ENCODE measurements around the gene SLC1A3.
A peak's percentile ranks its signal among the peaks of the same experiment; 100 is the strongest.

Gene SLC1A3

DNA sequence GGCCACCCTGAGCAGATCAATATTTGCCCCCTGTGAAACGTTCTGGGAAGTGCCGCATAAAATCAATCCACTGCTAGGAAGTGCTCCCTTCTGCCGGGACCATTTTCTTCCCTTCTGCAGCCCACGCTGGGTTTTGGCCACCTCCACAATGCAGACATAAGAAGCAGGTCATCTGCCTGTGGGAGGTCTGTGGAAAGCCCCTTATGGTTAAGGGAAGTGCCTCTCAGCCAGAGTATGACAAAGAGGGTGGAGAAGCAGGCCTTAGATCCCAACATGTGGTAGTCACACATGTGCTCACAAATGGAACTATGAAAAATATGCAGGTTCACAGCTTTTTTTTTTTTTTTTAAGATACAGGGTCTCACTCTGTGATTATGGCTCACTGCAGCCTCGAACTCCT lies 82.8 kb downstream of the SLC1A3 start:
- no peaks in the 10 kb centered on the region for H3K9me3 ChIP-seq (ENCODE audit: control extremely low read depth in 1 of 5, control insufficient read depth in 4 of 5, insufficient read depth in 2 of 5, low read depth in 1 of 5, low read length in 4 of 5)
- ChIA-PET CTCF (interaction anchor here (0.9 to 12.3 kb wide), 10 partner anchors 8 to 274 kb away, joined by 3 to 255 read pairs (median 6); no protein-coding TSS in a partner anchor), POLR2A (interaction anchor here (0.6 to 1.1 kb wide), 2 partner anchors 19 to 269 kb away, joined by 4 read pairs; no protein-coding TSS in a partner anchor)
- 93% methylated on average over 3 of the region's 5 CpGs for WGBS (ENCODE audit: insufficient coverage)
- peaks cover 0 to 46% (median 31%) of the 10 kb centered on the region in 4 experiments for H3K4me1 ChIP-seq (ENCODE audit: control extremely low read depth in 1 of 4, control insufficient read depth in 4 of 4, insufficient read depth in 4 of 4, low read length in 3 of 4)
- no peak overlapping the region for H3K27ac ChIP-seq (ENCODE audit: insufficient read depth in 1 of 2, low read depth in 1 of 2, low read length in 2 of 2, poor library complexity in 1 of 2, severe bottlenecking in 2 of 2)
- H3K4me3 ChIP-seq (ENCODE audit: control insufficient read depth in 1 of 7, extremely low read depth in 1 of 7, insufficient read depth in 4 of 7, low read depth in 2 of 7, low read length in 6 of 7): peak overlapping the region in 1 of 7 experiments; percentile 80
- no peaks in the 10 kb centered on the region for H3K27me3 ChIP-seq (replicated peaks in 2 of 5; ENCODE audit: control insufficient read depth in 4 of 5, insufficient read depth in 5 of 5, low read length in 4 of 5)
- peak; percentile 56 to 90 (median 90) for DNase-seq
- no peaks in the 10 kb centered on the region for H3K36me3 ChIP-seq (ENCODE audit: control insufficient read depth in 4 of 4, insufficient read depth in 4 of 4, low read length in 3 of 4)

DNA sequence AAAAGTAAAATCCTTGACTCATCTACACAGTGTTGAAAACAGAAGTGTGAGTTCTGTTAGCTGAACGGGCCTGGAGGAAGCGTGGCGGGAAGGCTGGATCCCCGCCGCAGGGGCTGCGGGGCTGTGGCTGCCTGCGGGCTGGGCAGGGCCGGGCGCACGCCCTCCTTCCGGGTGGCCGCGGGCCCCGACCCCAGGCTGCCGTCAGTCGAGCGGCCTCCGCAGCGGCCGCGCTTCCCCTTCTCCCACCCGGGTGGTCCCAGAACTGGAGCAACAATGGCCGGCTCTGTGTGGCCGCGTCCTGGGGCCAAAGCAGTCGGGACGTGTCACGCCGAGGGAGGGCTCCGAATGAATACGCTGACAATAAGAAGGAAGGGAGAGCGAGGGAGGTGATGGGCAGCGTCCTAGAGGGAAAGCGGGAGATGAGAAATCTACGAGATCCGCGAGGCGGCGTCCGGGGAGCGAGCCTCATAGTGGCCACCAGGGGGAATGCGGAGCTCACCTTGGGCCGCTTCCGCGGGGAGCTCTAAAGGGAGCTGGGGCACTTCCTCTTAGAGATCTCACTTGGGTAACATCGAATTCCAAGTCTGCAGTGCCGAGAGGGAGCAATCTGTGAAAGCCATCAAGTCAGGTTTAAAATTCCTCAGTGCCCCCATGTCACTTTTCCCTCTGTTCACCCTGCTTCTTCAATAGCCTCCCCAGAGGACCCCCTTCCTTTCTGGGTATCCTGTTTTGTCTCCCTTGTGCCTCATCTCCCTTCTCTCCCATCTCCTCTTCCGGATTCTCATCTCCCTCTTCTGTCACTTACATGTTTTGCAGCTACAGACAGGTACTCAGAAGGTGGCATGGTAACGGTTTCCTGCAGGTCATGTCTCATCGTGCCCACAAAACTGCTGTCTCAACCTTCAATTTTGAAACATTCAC lies 83.9 kb downstream of the SLC1A3 start:
- peak overlapping the region; percentile 34 to 82 (median 68) for H3K4me3 ChIP-seq (ENCODE audit: control insufficient read depth in 1 of 7, extremely low read depth in 1 of 7, insufficient read depth in 4 of 7, low read depth in 2 of 7, low read length in 6 of 7)
- H3K27me3 ChIP-seq (replicated peaks in 2 of 5; ENCODE audit: control insufficient read depth in 4 of 5, insufficient read depth in 5 of 5, low read length in 4 of 5): no peaks in the 10 kb centered on the region
- WGBS (ENCODE audit: insufficient coverage): under 1% methylated on average over 40 of the region's 50 CpGs
- POLR2A ChIA-PET: interaction anchor here (1.0 to 1.1 kb wide), 2 partner anchors 183 to 271 kb away, joined by 3 to 4 read pairs; no protein-coding TSS in a partner anchor
- peak; percentile 82 to 83 (median 83) for DNase-seq
- H3K9me3 ChIP-seq (ENCODE audit: control extremely low read depth in 1 of 5, control insufficient read depth in 4 of 5, insufficient read depth in 2 of 5, low read depth in 1 of 5, low read length in 4 of 5): no peaks in the 10 kb centered on the region
- CTCF ChIA-PET: interaction anchor here (0.7 to 12.3 kb wide), 23 partner anchors 10 to 427 kb away, joined by 3 to 255 read pairs (median 4); no protein-coding TSS in a partner anchor
- peak overlapping the region in 1 of 2 experiments; percentile 69 for H3K27ac ChIP-seq (ENCODE audit: insufficient read depth in 1 of 2, low read depth in 1 of 2, low read length in 2 of 2, poor library complexity in 1 of 2, severe bottlenecking in 2 of 2)
- H3K4me1 ChIP-seq (ENCODE audit: control extremely low read depth in 1 of 4, control insufficient read depth in 4 of 4, insufficient read depth in 4 of 4, low read length in 3 of 4): peaks cover 0 to 41% (median 31%) of the 10 kb centered on the region in 4 experiments
- H3K36me3 ChIP-seq (ENCODE audit: control insufficient read depth in 4 of 4, insufficient read depth in 4 of 4, low read length in 3 of 4): no peaks in the 10 kb centered on the region

DNA sequence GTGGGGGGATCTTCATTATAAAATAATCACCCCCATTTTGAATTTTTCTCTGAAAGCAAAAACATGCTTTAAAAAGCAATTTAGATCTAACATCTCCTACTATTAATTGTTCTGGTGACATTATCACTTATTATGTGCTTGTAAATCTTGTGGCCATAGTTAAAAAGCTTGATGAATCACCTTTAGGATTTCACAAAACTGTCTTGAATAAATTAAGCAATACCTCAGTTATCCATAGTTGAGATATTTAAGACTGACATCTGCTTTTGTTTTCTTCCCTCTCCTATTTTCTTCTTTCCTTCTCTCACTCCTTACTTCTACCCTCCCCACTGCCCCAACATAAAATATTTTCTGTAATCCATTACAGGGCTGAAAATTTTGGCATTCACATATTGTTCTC lies 84.8 kb downstream of the SLC1A3 start:
- CTCF ChIA-PET: interaction anchor here (0.9 to 12.3 kb wide), 20 partner anchors 9 to 447 kb away, joined by 3 to 255 read pairs (median 4); partner anchors contain the start of gene SLC1A3
- no peak for DNase-seq
- no peak overlapping the region for H3K27ac ChIP-seq (ENCODE audit: insufficient read depth in 1 of 2, low read depth in 1 of 2, low read length in 2 of 2, poor library complexity in 1 of 2, severe bottlenecking in 2 of 2)
- no peaks in the 10 kb centered on the region for H3K36me3 ChIP-seq (ENCODE audit: control insufficient read depth in 4 of 4, insufficient read depth in 4 of 4, low read length in 3 of 4)
- no peaks in the 10 kb centered on the region for H3K9me3 ChIP-seq (ENCODE audit: control extremely low read depth in 1 of 5, control insufficient read depth in 4 of 5, insufficient read depth in 2 of 5, low read depth in 1 of 5, low read length in 4 of 5)
- H3K4me3 ChIP-seq (ENCODE audit: control insufficient read depth in 1 of 7, extremely low read depth in 1 of 7, insufficient read depth in 4 of 7, low read depth in 2 of 7, low read length in 6 of 7): no peak overlapping the region
- H3K4me1 ChIP-seq (ENCODE audit: control extremely low read depth in 1 of 4, control insufficient read depth in 4 of 4, insufficient read depth in 4 of 4, low read length in 3 of 4): peaks cover 0 to 39% (median 31%) of the 10 kb centered on the region in 4 experiments
- POLR2A ChIA-PET: no interaction called here
- no peaks in the 10 kb centered on the region for H3K27me3 ChIP-seq (replicated peaks in 2 of 5; ENCODE audit: control insufficient read depth in 4 of 5, insufficient read depth in 5 of 5, low read length in 4 of 5)

DNA sequence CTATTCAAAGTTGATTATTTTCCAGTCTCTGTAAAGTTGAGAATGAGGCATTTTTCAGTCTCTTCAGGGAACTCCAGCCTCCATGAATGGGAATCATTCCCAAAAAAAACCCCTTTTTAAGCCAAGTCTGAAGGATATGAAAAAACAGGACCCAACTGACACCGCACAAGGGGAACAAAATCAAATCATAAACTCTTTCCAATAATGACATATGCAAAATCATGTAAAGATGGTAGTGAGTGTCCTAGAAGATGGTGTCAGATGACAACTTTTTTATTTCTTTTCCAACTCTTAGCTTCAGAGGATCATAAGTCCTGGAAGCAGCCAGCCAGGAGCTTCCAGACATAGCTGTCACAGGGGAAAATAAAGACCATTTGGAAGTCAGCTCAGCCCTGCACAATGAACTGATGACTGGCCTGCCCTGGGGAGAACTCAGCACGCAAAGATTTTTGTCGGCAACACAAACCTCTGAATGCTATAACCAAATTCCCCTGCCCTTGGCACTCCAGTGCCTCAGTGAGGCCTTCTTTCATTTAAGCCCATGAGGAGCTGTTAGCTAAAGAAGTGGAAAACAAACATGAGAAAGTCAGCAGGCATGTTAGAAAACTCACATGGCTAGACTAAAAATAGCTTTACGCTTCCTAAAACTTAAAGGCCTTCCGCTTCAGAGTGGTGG lies 85.4 kb downstream of the SLC1A3 start:
- 19% methylated on average over 4 of the region's 5 CpGs for WGBS (ENCODE audit: insufficient coverage)
- H3K36me3 ChIP-seq (ENCODE audit: control insufficient read depth in 4 of 4, insufficient read depth in 4 of 4, low read length in 3 of 4): no peaks in the 10 kb centered on the region
- H3K9me3 ChIP-seq (ENCODE audit: control extremely low read depth in 1 of 5, control insufficient read depth in 4 of 5, insufficient read depth in 2 of 5, low read depth in 1 of 5, low read length in 4 of 5): no peaks in the 10 kb centered on the region
- no peaks in the 10 kb centered on the region for H3K27me3 ChIP-seq (replicated peaks in 2 of 5; ENCODE audit: control insufficient read depth in 4 of 5, insufficient read depth in 5 of 5, low read length in 4 of 5)
- POLR2A ChIA-PET: no interaction called here
- no peak overlapping the region for H3K27ac ChIP-seq (ENCODE audit: insufficient read depth in 1 of 2, low read depth in 1 of 2, low read length in 2 of 2, poor library complexity in 1 of 2, severe bottlenecking in 2 of 2)
- CTCF ChIA-PET: interaction anchor here (1.1 to 12.3 kb wide), 19 partner anchors 9 to 449 kb away, joined by 3 to 255 read pairs (median 5); partner anchors contain the start of genes NADK2 and SLC1A3
- peaks cover 0 to 39% (median 31%) of the 10 kb centered on the region in 4 experiments for H3K4me1 ChIP-seq (ENCODE audit: control extremely low read depth in 1 of 4, control insufficient read depth in 4 of 4, insufficient read depth in 4 of 4, low read length in 3 of 4)
- no peak for DNase-seq
- H3K4me3 ChIP-seq (ENCODE audit: control insufficient read depth in 1 of 7, extremely low read depth in 1 of 7, insufficient read depth in 4 of 7, low read depth in 2 of 7, low read length in 6 of 7): peak overlapping the region in 1 of 7 experiments; percentile 4

DNA sequence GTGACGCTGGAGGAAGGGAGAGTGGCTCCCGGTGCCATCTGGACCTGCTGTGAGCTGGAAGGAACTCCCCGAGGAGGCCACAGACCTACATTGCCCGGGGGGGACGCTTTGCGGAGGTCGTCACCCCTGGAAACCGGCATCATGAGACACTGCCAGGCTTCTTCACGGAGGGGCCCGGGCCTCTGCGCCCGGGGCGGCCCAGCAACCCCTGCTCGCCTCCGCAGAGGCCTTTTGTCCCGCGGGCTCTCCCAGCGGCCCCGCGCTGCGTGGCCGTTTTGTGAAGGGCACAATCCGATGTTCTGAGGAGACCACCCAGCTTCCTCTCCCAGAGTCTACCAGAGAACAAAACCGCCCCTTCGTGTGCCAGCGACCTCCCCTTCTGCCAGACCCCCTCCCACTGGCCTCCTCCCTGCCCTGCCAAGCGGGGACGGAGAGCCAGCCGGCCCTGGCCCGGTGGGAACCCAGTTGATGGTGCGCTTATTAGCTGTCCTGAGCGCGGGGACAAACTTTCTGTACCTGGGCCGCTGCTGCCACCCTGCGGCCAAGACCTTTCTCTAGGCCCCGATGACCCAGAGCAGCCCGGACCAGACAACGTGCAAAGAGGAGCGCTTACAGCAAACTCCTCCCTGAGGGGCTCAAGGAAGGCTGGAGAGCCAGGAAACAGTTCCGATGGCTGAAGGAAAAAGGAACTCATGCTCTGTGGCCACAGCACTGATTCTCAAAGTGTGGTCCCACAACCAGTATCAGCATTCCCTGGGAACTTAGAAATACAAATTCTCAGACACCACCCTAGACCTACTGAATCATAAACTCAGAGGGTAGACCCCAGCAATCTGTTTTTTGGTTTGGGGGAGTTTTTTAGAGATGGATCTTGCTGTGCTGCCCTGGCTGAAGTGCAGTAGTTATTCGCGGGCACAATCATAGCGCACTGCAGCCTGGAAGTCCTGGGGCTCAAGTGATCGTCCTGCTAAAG lies 86.7 kb downstream of the SLC1A3 start:
- H3K27ac ChIP-seq (ENCODE audit: insufficient read depth in 1 of 2, low read depth in 1 of 2, low read length in 2 of 2, poor library complexity in 1 of 2, severe bottlenecking in 2 of 2): no peak overlapping the region
- DNase-seq: peak; percentile 75 to 77 (median 75)
- 13% methylated on average over 35 of the region's 44 CpGs for WGBS (ENCODE audit: insufficient coverage)
- ChIA-PET POLR2A (interaction anchor here (0.6 kb wide), 1 partner anchor 274 kb away, joined by 3 read pairs; no protein-coding TSS in a partner anchor), CTCF (interaction anchor here (0.9 to 12.3 kb wide), 23 partner anchors 8 to 515 kb away, joined by 3 to 255 read pairs (median 4); partner anchors contain the start of gene NADK2)
- H3K4me1 ChIP-seq (ENCODE audit: control extremely low read depth in 1 of 4, control insufficient read depth in 4 of 4, insufficient read depth in 4 of 4, low read length in 3 of 4): peaks cover 0 to 39% (median 31%) of the 10 kb centered on the region in 4 experiments
- H3K27me3 ChIP-seq (replicated peaks in 2 of 5; ENCODE audit: control insufficient read depth in 4 of 5, insufficient read depth in 5 of 5, low read length in 4 of 5): no peaks in the 10 kb centered on the region
- no peaks in the 10 kb centered on the region for H3K9me3 ChIP-seq (ENCODE audit: control extremely low read depth in 1 of 5, control insufficient read depth in 4 of 5, insufficient read depth in 2 of 5, low read depth in 1 of 5, low read length in 4 of 5)
- no peaks in the 10 kb centered on the region for H3K36me3 ChIP-seq (ENCODE audit: control insufficient read depth in 4 of 4, insufficient read depth in 4 of 4, low read length in 3 of 4)
- H3K4me3 ChIP-seq (ENCODE audit: control insufficient read depth in 1 of 7, extremely low read depth in 1 of 7, insufficient read depth in 4 of 7, low read depth in 2 of 7, low read length in 6 of 7): peak overlapping the region in 6 of 7 experiments; percentile 36 to 76 (median 48)

DNA sequence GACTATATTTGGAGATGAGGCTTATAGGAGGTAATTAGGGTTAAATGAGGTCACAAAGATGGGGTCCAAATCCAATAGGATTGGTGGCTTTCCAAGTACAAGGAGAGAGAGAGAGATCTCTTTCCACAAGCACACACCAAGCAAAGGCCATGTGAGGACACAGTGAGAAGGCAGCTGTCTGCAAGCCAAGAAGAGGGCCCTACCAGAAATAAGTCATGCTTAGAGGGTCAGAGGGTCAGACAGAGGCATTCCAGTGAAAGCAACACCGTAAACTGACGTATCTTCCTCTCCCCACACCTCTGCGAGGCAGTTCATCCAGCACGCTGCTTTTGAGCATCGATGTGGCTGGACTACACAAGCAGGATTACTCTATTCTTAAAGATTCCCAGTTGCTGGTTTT lies 87.9 kb downstream of the SLC1A3 start:
- H3K4me1 ChIP-seq (ENCODE audit: control extremely low read depth in 1 of 4, control insufficient read depth in 4 of 4, insufficient read depth in 4 of 4, low read length in 3 of 4): peaks cover 0 to 31% (median 28%) of the 10 kb centered on the region in 4 experiments
- no peak overlapping the region for H3K4me3 ChIP-seq (ENCODE audit: control insufficient read depth in 1 of 7, extremely low read depth in 1 of 7, insufficient read depth in 4 of 7, low read depth in 2 of 7, low read length in 6 of 7)
- POLR2A ChIA-PET: no interaction called here

More for the DNA sequence above, 87.9 kb downstream of the SLC1A3 start:
- CTCF ChIA-PET: interaction anchor here (0.6 to 12.3 kb wide), 6 partner anchors 62 to 429 kb away, joined by 3 to 255 read pairs (median 10); no protein-coding TSS in a partner anchor
- H3K9me3 ChIP-seq (ENCODE audit: control extremely low read depth in 1 of 5, control insufficient read depth in 4 of 5, insufficient read depth in 2 of 5, low read depth in 1 of 5, low read length in 4 of 5): no peaks in the 10 kb centered on the region
- H3K27me3 ChIP-seq (replicated peaks in 2 of 5; ENCODE audit: control insufficient read depth in 4 of 5, insufficient read depth in 5 of 5, low read length in 4 of 5): no peaks in the 10 kb centered on the region
- H3K36me3 ChIP-seq (ENCODE audit: control insufficient read depth in 4 of 4, insufficient read depth in 4 of 4, low read length in 3 of 4): no peaks in the 10 kb centered on the region
- 98% methylated on average over 5 of the region's 5 CpGs for WGBS (ENCODE audit: insufficient coverage)
- no peak overlapping the region for H3K27ac ChIP-seq (ENCODE audit: insufficient read depth in 1 of 2, low read depth in 1 of 2, low read length in 2 of 2, poor library complexity in 1 of 2, severe bottlenecking in 2 of 2)
- DNase-seq: no peak
